ENCODE measurements around the gene OBP2B.
"Not testable (repeated sequence)": the region's sequence is repeated elsewhere in the genome, so short reads cannot be mapped to it uniquely, and the experiment has no call there.

The OBP2B gene

DNA sequence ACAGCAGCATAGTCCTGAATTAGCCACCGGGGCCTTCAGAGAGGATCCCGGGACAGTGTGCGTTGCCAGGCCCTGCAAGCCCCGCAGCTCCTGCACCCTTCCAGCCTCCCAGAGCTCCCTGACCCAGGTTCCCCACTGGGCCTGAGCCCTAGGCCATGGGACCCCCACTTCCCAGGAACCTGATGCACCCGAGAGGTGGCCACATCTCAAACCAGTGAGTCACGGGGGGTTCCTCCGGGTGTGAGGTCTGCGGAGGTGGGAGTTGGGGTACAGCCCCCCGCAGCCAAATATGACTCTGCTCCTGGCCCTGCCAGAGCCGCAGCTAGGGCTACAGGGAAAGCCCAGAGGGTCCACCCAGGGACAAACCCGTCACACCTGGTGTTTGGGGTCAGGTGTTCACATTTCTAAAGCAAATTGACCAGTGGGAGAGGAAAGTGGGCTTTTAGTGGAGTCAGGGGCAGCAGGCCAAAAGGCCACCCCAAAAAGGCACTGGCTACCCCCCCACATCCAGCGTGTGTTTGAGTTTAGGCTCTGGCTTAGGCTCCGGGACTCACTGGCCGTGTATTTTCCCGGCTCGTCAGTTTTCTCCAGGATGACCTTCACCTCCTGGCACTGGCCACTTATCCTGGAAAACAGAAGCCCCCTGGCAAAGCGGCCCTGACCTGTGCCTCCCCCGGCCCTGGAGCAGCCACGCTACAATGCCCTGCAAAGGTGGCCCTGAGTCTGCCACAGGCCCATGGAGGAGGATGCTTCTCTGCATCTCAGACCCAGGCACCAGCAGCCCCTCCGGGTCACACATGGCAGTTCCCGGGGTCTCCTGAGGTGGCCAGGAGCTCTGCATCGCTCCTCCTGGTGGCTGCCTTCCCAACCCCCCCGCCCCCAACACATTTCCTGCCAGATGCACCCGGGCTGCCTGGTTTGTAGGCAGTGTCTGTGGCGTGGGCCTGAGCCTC, 17.4 kb upstream of the OBP2B start:
- TF ChIP-seq, protein P1, sequence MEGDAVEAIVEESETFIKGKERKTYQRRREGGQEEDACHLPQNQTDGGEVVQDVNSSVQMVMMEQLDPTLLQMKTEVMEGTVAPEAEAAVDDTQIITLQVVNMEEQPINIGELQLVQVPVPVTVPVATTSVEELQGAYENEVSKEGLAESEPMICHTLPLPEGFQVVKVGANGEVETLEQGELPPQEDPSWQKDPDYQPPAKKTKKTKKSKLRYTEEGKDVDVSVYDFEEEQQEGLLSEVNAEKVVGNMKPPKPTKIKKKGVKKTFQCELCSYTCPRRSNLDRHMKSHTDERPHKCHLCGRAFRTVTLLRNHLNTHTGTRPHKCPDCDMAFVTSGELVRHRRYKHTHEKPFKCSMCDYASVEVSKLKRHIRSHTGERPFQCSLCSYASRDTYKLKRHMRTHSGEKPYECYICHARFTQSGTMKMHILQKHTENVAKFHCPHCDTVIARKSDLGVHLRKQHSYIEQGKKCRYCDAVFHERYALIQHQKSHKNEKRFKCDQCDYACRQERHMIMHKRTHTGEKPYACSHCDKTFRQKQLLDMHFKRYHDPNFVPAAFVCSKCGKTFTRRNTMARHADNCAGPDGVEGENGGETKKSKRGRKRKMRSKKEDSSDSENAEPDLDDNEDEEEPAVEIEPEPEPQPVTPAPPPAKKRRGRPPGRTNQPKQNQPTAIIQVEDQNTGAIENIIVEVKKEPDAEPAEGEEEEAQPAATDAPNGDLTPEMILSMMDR (IDR thresholded peaks at IDR 0.05; ENCODE audit: low read length) = no peak
- no peak for TF ChIP-seq EZH2 (IDR thresholded peaks at IDR 0.05; ENCODE audit: borderline replicate concordance, low read length)
- H3K79me2 ChIP-seq (ENCODE audit: insufficient read depth, low read length) = no peaks in the 10 kb centered on the region
- no peaks in the 10 kb centered on the region for H3K9me3 ChIP-seq (ENCODE audit: low read length)
- no peaks in the 10 kb centered on the region for H3F3A ChIP-seq (ENCODE audit: insufficient read depth, low read length)
- H3K4me2 ChIP-seq (ENCODE audit: low read length) = no peak overlapping the region
- no peak overlapping the region for H2AFZ ChIP-seq (ENCODE audit: low read length)
- no peaks in the 10 kb centered on the region for H3K4me1 ChIP-seq (ENCODE audit: insufficient read depth, low read length, severe bottlenecking)
- H3K27me3 ChIP-seq (ENCODE audit: insufficient read depth, low read length) = peaks cover 9% of the 10 kb centered on the region; the same call in 1 of the 2 replicates
- H3K4me3 ChIP-seq (ENCODE audit: low read depth, low read length, poor library complexity, severe bottlenecking) = no peak overlapping the region
- H3K36me3 ChIP-seq (ENCODE audit: insufficient read depth, low read length) = no peaks in the 10 kb centered on the region
- H3K9me2 ChIP-seq (ENCODE audit: low read depth, low read length) = no peaks in the 10 kb centered on the region
- no peak overlapping the region for H3K27ac ChIP-seq (ENCODE audit: low read depth, low read length, poor library complexity, severe bottlenecking)
- no peaks in the 10 kb centered on the region for H4K20me1 ChIP-seq (ENCODE audit: insufficient read depth, low read length)
- no peak overlapping the region for H3K9ac ChIP-seq (ENCODE audit: low read length)

DNA sequence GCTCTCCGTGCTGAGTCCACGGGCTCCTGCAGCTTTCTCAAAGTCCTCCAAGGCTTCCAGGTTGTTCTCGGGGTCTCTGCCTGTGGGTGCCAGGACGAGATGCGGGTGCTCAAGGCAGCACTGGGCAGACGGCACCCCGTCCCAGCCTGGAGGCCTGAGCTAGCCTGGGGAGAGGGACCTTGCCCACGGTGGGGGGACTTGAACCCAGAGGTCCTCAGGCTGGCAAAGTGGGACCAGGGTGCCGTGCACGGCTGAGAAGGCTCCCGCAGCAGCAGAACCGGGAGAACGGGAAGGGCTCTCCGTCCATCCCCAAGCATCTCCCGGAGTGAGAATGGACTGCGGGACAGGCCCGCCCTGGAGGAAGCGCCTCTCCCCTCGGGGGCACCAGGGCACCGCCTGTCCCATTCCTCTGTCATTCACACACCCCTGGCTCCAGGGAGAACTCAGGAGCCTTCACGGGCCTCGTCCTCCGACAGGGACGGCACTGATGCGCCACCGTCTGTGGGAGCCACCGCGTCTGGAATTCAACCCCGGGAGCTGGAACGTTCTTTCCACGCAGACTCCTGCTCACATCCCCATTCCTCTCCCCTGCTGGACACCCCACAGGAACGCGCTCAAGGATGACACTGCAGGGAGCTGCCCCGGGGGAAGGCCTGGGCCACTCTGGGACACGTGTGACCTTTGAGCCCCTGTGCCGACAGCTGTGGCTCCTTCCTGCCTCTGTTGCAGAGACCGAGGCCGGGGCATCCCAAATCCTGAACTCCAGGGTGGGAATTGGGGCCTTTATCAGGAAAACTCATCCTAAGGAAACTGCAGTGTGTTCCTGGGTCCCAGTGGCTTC, 16.3 kb upstream of the OBP2B start:
- Histone ChIP-seq H3K9ac (ENCODE audit: low read length) (no peak overlapping the region), H3K4me3 (ENCODE audit: low read depth, low read length, poor library complexity, severe bottlenecking) (no peak overlapping the region), H3K79me2 (ENCODE audit: insufficient read depth, low read length) (no peaks in the 10 kb centered on the region), H3K27me3 (ENCODE audit: insufficient read depth, low read length) (peaks cover 9% of the 10 kb centered on the region; the same call in 1 of the 2 replicates), H4K20me1 (ENCODE audit: insufficient read depth, low read length) (no peaks in the 10 kb centered on the region), H3K4me2 (ENCODE audit: low read length) (no peak overlapping the region), H2AFZ (ENCODE audit: low read length) (no peak overlapping the region), H3K9me2 (ENCODE audit: low read depth, low read length) (no peaks in the 10 kb centered on the region), H3K27ac (ENCODE audit: low read depth, low read length, poor library complexity, severe bottlenecking) (no peak overlapping the region), H3F3A (ENCODE audit: insufficient read depth, low read length) (no peaks in the 10 kb centered on the region), H3K4me1 (ENCODE audit: insufficient read depth, low read length, severe bottlenecking) (no peaks in the 10 kb centered on the region), H3K36me3 (ENCODE audit: insufficient read depth, low read length) (no peaks in the 10 kb centered on the region), H3K9me3 (ENCODE audit: low read length) (no peaks in the 10 kb centered on the region)
- TF ChIP-seq EZH2 (IDR thresholded peaks at IDR 0.05; ENCODE audit: borderline replicate concordance, low read length) = no peak
- TF ChIP-seq, protein P1 (IDR thresholded peaks at IDR 0.05; ENCODE audit: low read length) = no peak

DNA sequence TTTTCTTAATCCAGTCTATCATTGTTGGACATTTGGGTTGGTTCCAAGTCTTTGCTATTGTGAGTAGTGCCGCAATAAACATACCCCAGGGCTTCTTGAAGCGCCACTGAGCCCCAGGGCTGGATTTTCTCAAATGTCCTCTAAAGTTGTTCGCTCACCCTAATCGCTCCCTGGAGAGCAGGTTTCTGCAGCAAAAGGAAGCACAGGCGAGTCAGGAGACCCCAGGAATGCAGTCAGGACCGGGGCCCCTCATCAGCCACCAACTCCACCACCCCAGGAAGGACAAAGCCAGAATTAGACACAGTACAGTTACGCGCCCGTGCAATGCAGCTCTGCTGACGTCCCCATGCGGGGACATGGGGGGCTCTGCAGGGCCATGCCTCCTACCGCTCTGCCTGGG, 15.7 kb upstream of the OBP2B start:
- H3K27ac ChIP-seq (ENCODE audit: low read depth, low read length, poor library complexity, severe bottlenecking) = no peak overlapping the region
- H3K4me2 ChIP-seq (ENCODE audit: low read length) = no peak overlapping the region

GRCh38 chr9:133223159-133223756, 14.2 kb upstream of the OBP2B start:
- not testable (repeated sequence) for H3K9me2 ChIP-seq (ENCODE audit: low read depth, low read length); H3K4me1 ChIP-seq (ENCODE audit: insufficient read depth, low read length, severe bottlenecking); H3K4me3 ChIP-seq (ENCODE audit: low read depth, low read length, poor library complexity, severe bottlenecking); H3K27ac ChIP-seq (ENCODE audit: low read depth, low read length, poor library complexity, severe bottlenecking); H3F3A ChIP-seq (ENCODE audit: insufficient read depth, low read length); H3K79me2 ChIP-seq (ENCODE audit: insufficient read depth, low read length); H3K36me3 ChIP-seq (ENCODE audit: insufficient read depth, low read length); H4K20me1 ChIP-seq (ENCODE audit: insufficient read depth, low read length); H3K27me3 ChIP-seq (ENCODE audit: insufficient read depth, low read length); H3K9ac ChIP-seq (ENCODE audit: low read length); H2AFZ ChIP-seq (ENCODE audit: low read length); H3K9me3 ChIP-seq (ENCODE audit: low read length); H3K4me2 ChIP-seq (ENCODE audit: low read length)

More for the DNA sequence above, 15.7 kb upstream of the OBP2B start:
- Histone ChIP-seq H3K36me3 (ENCODE audit: insufficient read depth, low read length) (no peaks in the 10 kb centered on the region), H3K4me3 (ENCODE audit: low read depth, low read length, poor library complexity, severe bottlenecking) (no peak overlapping the region), H3K4me1 (ENCODE audit: insufficient read depth, low read length, severe bottlenecking) (no peaks in the 10 kb centered on the region), H3K9me2 (ENCODE audit: low read depth, low read length) (no peaks in the 10 kb centered on the region), H4K20me1 (ENCODE audit: insufficient read depth, low read length) (no peaks in the 10 kb centered on the region), H2AFZ (ENCODE audit: low read length) (no peak overlapping the region), H3K9ac (ENCODE audit: low read length) (no peak overlapping the region), H3F3A (ENCODE audit: insufficient read depth, low read length) (no peaks in the 10 kb centered on the region), H3K79me2 (ENCODE audit: insufficient read depth, low read length) (no peaks in the 10 kb centered on the region), H3K9me3 (ENCODE audit: low read length) (no peaks in the 10 kb centered on the region), H3K27me3 (ENCODE audit: insufficient read depth, low read length) (0 out of 2 replicates have a peak, but pooled peaks cover 5% of the 10 kb centered on the region)
- TF ChIP-seq, protein P1 (IDR thresholded peaks at IDR 0.05; ENCODE audit: low read length) = no peak
- no peak for TF ChIP-seq EZH2 (IDR thresholded peaks at IDR 0.05; ENCODE audit: borderline replicate concordance, low read length)
